PC-3 (cell line): ENCODE results near the gene IFT81. TPM values are rescaled to one million over a fixed set of nuclear protein-coding genes. Genes with fewer than 3 reads are reported as not detected.

ENCODE experiments used
- ATAC-seq: fragments of 200-7000 bp; cut with Tn5 transposase; 2 replicates; pipeline ENCODE4 v1.9.1; 2020; ENCODE audit warnings: mild to moderate bottlenecking, moderate library complexity
- BruUV-seq: library from RNA; stranded (reverse); fragments of 400-500 nt; replicated peaks from 2 replicates; lab custom pipeline; 2021; lab: Mats Ljungman, UMichigan
- CTCF ChIA-PET: fragments of 300-600 bp; sonication (Branson Sonifier 250); formaldehyde crosslinking; loops from one replicate; lab custom pipeline; 2022; ENCODE audit warnings: antibody characterized with exemption; lab: Charles Lee
- POLR2A ChIA-PET: fragments of 300-600 bp; sonication (Branson Sonifier 250); formaldehyde crosslinking; loops from one replicate; lab custom pipeline; 2022; ENCODE audit warnings: antibody characterized with exemption; ENCODE audit not compliant: unreplicated experiment; lab: Charles Lee
- DNase-seq: peaks from one replicate; pipeline ENCODE4 v3.0.0-alpha.2; 2015
- H2AFZ ChIP-seq: fragments of 300-600 bp; sonication (generic); 2 replicates; pipeline ENCODE4 v1.6.0; 2016; ENCODE audit warnings: antibody characterized with exemption, low read length
- H3F3A ChIP-seq: fragments of 300-600 bp; sonication (generic); one replicate; pipeline ENCODE4 v1.6.0; 2017; ENCODE audit warnings: antibody characterized with exemption, low read length, control low read depth, mild to moderate bottlenecking; ENCODE audit not compliant: unreplicated experiment
- H3K27ac ChIP-seq: fragments of 300-600 bp; sonication (generic); 2 replicates; pipeline ENCODE4 v1.5.1; 2016; ENCODE audit warnings: mild to moderate bottlenecking, low read length
- H3K27me3 ChIP-seq: fragments of 300-600 bp; sonication (generic); 2 replicates; pipeline ENCODE4 v1.6.1; 2016; ENCODE audit warnings: low read length, mixed read lengths
- H3K36me3 ChIP-seq: fragments of 300-600 bp; sonication (generic); 2 replicates; pipeline ENCODE4 v1.6.1; 2016; ENCODE audit warnings: low read depth, mixed run types, low read length, mixed read lengths
- H3K4me1 ChIP-seq: fragments of 300-600 bp; sonication (generic); 2 replicates; pipeline ENCODE4 v1.5.1; 2016; ENCODE audit warnings: low read length; ENCODE audit not compliant: insufficient read depth
- H3K4me2 ChIP-seq: fragments of 300-600 bp; sonication (generic); 2 replicates; pipeline ENCODE4 v1.6.0; 2016; ENCODE audit warnings: low read length
- H3K4me3 ChIP-seq: fragments of 300-600 bp; sonication (generic); 2 replicates; pipeline ENCODE4 v1.5.1; 2016; ENCODE audit warnings: mild to moderate bottlenecking, low read length, mixed read lengths
- H3K79me2 ChIP-seq: fragments of 300-600 bp; sonication (generic); 2 replicates; pipeline ENCODE4 v1.6.1; 2017; ENCODE audit warnings: low read length, mixed read lengths
- H3K9ac ChIP-seq: fragments of 300-600 bp; sonication (generic); 2 replicates; pipeline ENCODE4 v1.6.0; 2016; ENCODE audit warnings: mild to moderate bottlenecking, low read length
- H3K9me2 ChIP-seq: fragments of 300-600 bp; sonication (generic); replicated peaks from 2 replicates; pipeline ENCODE4 v1.6.1; 2016; ENCODE audit warnings: mixed run types, low read length, mixed read lengths
- H3K9me3 ChIP-seq: fragments of 300-600 bp; sonication (generic); 2 replicates; pipeline ENCODE4 v1.6.1; 2016; ENCODE audit warnings: low read length, mixed read lengths
- H4K20me1 ChIP-seq: fragments of 300-600 bp; sonication (generic); 2 replicates; pipeline ENCODE4 v1.6.1; 2016; ENCODE audit warnings: low read length, mixed read lengths
- EZH2 ChIP-seq: fragments of 300-600 bp; sonication (generic); IDR thresholded peaks from one replicate; pipeline ENCODE4 v1.6.1; 2017; ENCODE audit warnings: antibody characterized with exemption, mild to moderate bottlenecking, low read length; ENCODE audit not compliant: unreplicated experiment
- EZH2phosphoT487 ChIP-seq: fragments of 300-600 bp; sonication (generic); IDR thresholded peaks from 2 replicates; pipeline ENCODE4 v1.6.1; 2018; ENCODE audit warnings: mild to moderate bottlenecking, antibody characterized with exemption, low read length, borderline replicate concordance
- intact Hi-C: fragments of 100-400 bp; cut with micrococcal nuclease; formaldehyde crosslinking; loops from 2 replicates; pipeline ENCODE4 v1.9.0; 2023
- total RNA-seq: library from RNA; depleted of rRNA; stranded (reverse); fragments of >200 nt; gene quantifications from 2 replicates; pipeline ENCODE4 v1.2.3, GENCODE V29; 2014
- TF ChIP-seq, protein P1 (sequence below): fragments of 300-600 bp; sonication (generic); conservative IDR thresholded peaks from 2 replicates; pipeline ENCODE4 v1.5.1; 2017; ENCODE audit warnings: antibody characterized with exemption, low read depth, mild to moderate bottlenecking, low read length

The IFT81 gene
- total RNA-seq, 1 experiment from 2014 or later = 10.1 TPM

GRCh38 chr12:110104188-110105094, 19.7 kb upstream of the IFT81 start:
- CTCF ChIA-PET = interaction anchor here (0.5 kb wide), 1 partner anchor 12 kb away, joined by 4 read pairs; no protein-coding TSS in a partner anchor
- H3K9me2 ChIP-seq = no peaks in the 10 kb centered on the region
- no peaks in the 10 kb centered on the region for H3K27me3 ChIP-seq
- intact Hi-C loops = loop anchor here (5.0 kb wide), 2 partner anchors 233 to 253 kb away; no protein-coding TSS in a partner anchor
- H2AFZ ChIP-seq = no peak overlapping the region
- BruUV-seq = no TSS peak
- no peak overlapping the region for H3K27ac ChIP-seq
- H3K36me3 ChIP-seq = no peaks in the 10 kb centered on the region
- no peaks in the 10 kb centered on the region for H3K9me3 ChIP-seq
- no peaks in the 10 kb centered on the region for H3F3A ChIP-seq
- H3K4me3 ChIP-seq = no peak overlapping the region
- POLR2A ChIA-PET = interaction anchor here (0.6 kb wide), 2 partner anchors 87 to 206 kb away, joined by 4 to 12 read pairs; no protein-coding TSS in a partner anchor
- H3K4me2 ChIP-seq = no peak overlapping the region
- peaks cover 22% of the 10 kb centered on the region for H3K4me1 ChIP-seq
- no peaks in the 10 kb centered on the region for H4K20me1 ChIP-seq
- TF ChIP-seq EZH2phosphoT487 (no peak), EZH2 (no peak)
- no peak overlapping the region for H3K9ac ChIP-seq
- DNase-seq = no peak
- no peaks in the 10 kb centered on the region for H3K79me2 ChIP-seq
- ATAC-seq = no peak

GRCh38 chr12:110105159-110105558, 19.0 kb upstream of the IFT81 start:
- BruUV-seq = no TSS peak
- no peak overlapping the region for H3K4me2 ChIP-seq
- H3K4me1 ChIP-seq = peaks cover 29% of the 10 kb centered on the region
- POLR2A ChIA-PET = no interaction called here
- CTCF ChIA-PET = no interaction called here
- no peaks in the 10 kb centered on the region for H3F3A ChIP-seq
- no peaks in the 10 kb centered on the region for H3K27me3 ChIP-seq
- H3K9me3 ChIP-seq = no peaks in the 10 kb centered on the region
- no peak overlapping the region for H3K9ac ChIP-seq
- H2AFZ ChIP-seq = no peak overlapping the region
- no peaks in the 10 kb centered on the region for H3K36me3 ChIP-seq
- H4K20me1 ChIP-seq = no peaks in the 10 kb centered on the region
- TF ChIP-seq EZH2phosphoT487 = no peak
- no peak for TF ChIP-seq EZH2
- TF ChIP-seq, protein P1, sequence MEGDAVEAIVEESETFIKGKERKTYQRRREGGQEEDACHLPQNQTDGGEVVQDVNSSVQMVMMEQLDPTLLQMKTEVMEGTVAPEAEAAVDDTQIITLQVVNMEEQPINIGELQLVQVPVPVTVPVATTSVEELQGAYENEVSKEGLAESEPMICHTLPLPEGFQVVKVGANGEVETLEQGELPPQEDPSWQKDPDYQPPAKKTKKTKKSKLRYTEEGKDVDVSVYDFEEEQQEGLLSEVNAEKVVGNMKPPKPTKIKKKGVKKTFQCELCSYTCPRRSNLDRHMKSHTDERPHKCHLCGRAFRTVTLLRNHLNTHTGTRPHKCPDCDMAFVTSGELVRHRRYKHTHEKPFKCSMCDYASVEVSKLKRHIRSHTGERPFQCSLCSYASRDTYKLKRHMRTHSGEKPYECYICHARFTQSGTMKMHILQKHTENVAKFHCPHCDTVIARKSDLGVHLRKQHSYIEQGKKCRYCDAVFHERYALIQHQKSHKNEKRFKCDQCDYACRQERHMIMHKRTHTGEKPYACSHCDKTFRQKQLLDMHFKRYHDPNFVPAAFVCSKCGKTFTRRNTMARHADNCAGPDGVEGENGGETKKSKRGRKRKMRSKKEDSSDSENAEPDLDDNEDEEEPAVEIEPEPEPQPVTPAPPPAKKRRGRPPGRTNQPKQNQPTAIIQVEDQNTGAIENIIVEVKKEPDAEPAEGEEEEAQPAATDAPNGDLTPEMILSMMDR = no peak
- ATAC-seq = no peak
- H3K79me2 ChIP-seq = no peaks in the 10 kb centered on the region
- H3K27ac ChIP-seq = no peak overlapping the region
- H3K9me2 ChIP-seq = no peaks in the 10 kb centered on the region
- H3K4me3 ChIP-seq = no peak overlapping the region
- intact Hi-C loops = no loop called here
- no peak for DNase-seq

- no peak overlapping the region for H3K9ac ChIP-seq
- H3K27ac ChIP-seq = no peak overlapping the region
These were observed 18.2 kb upstream of the IFT81 start for GRCh38 chr12:110105986-110106385.

More at GRCh38 chr12:110105986-110106385, 18.2 kb upstream of the IFT81 start:
- no peak for ATAC-seq
- BruUV-seq = no TSS peak
- H3K79me2 ChIP-seq = no peaks in the 10 kb centered on the region
- peaks cover 26% of the 10 kb centered on the region for H3K4me1 ChIP-seq
- H3K36me3 ChIP-seq = no peaks in the 10 kb centered on the region
- no peak overlapping the region for H3K4me3 ChIP-seq
- no peak overlapping the region for H2AFZ ChIP-seq
- H3F3A ChIP-seq = no peaks in the 10 kb centered on the region
- TF ChIP-seq EZH2phosphoT487 = no peak
- TF ChIP-seq EZH2 = no peak
- CTCF ChIA-PET = no interaction called here
- POLR2A ChIA-PET = no interaction called here
- no peak for DNase-seq
- H3K9me2 ChIP-seq = no peaks in the 10 kb centered on the region
- no peaks in the 10 kb centered on the region for H3K27me3 ChIP-seq
- intact Hi-C loops = no loop called here
- no peaks in the 10 kb centered on the region for H3K9me3 ChIP-seq
- H3K4me2 ChIP-seq = no peak overlapping the region
- no peaks in the 10 kb centered on the region for H4K20me1 ChIP-seq
